Thyroid gland (tissue), 4 donors: ENCODE measurements around the gene PRKG2. TPM values are rescaled to one million over a fixed set of nuclear protein-coding genes. Genes with fewer than 3 reads are reported as not detected.

Source experiments
- DNase-seq, 2 donors: peaks; one replicate each; pipeline ENCODE4 v3.0.0-alpha.2; 2019
- H3K27ac ChIP-seq, 3 donors: fragments of 200-600 bp; sonication (generic); 1 replicate in 2 of 3; 2 replicates in 1 of 3; pipeline ENCODE4 v1.5.1; 2016 to 2019; ENCODE audit warnings: mild to moderate bottlenecking in 1 of 3, moderate library complexity in 1 of 3
- H3K27me3 ChIP-seq: fragments of 200-600 bp; sonication (generic); one replicate; pipeline ENCODE4 v1.5.1; 2019
- H3K36me3 ChIP-seq, 2 donors: fragments of 200-600 bp; sonication (generic); one replicate each; pipeline ENCODE4 v1.5.1; 2016 to 2019
- H3K4me1 ChIP-seq, 2 donors: fragments of 200-600 bp; sonication (generic); one replicate each; pipeline ENCODE4 v1.5.1; 2017 to 2019
- H3K4me3 ChIP-seq, 3 donors: fragments of 200-600 bp; sonication (generic); replicated peaks in 1 of 3; 1 replicate in 2 of 3; 2 replicates in 1 of 3; pipeline ENCODE4 v1.5.1; 2016; ENCODE audit warnings: mild to moderate bottlenecking in 1 of 3
- H3K9me3 ChIP-seq: fragments of 200-600 bp; sonication (generic); one replicate; pipeline ENCODE4 v1.5.1; 2017
- POLR2A ChIP-seq, 2 donors: fragments of 450-650 bp; IDR thresholded peaks; one replicate each; pipeline ENCODE4 v1.6.1; 2017; ENCODE audit warnings: antibody characterized with exemption in 2 of 2, mild to moderate bottlenecking in 2 of 2, moderate library complexity in 1 of 2
- WGBS, 2 donors: methylation state at CpG; one replicate each; pipeline ENCODE4 v1.1.5; 2017; 5-methylcytosine and 5-hydroxymethylcytosine counted together
- intact Hi-C: fragments of 100-400 bp; cut with DNase I; formaldehyde crosslinking; loops from one replicate; pipeline ENCODE4 v1.15.1; 2023
- total RNA-seq, 4 donors: library from RNA; depleted of rRNA; stranded (reverse); fragments of >200 nt; gene quantifications; one replicate each; pipeline ENCODE4 v1.2.3, GENCODE V29; 2016
- TF ChIP-seq, protein P1 (sequence below), 6 experiments: fragments of 200-600 bp in 3 of 6; fragments of 450-650 bp in 3 of 6; sonication (generic) in 3 of 6; IDR thresholded peaks; one replicate each; pipeline ENCODE4 v1.5.1; 2016 to 2019; ENCODE audit warnings: antibody characterized with exemption in 6 of 6, mild to moderate bottlenecking in 2 of 6, inconsistent platforms in 1 of 6, moderate library complexity in 1 of 6

The PRKG2 gene
- total RNA-seq, 4 donors from 2014 or later: 0.21 to 1.2 (median 0.54) TPM; not detected in 1

DNA sequence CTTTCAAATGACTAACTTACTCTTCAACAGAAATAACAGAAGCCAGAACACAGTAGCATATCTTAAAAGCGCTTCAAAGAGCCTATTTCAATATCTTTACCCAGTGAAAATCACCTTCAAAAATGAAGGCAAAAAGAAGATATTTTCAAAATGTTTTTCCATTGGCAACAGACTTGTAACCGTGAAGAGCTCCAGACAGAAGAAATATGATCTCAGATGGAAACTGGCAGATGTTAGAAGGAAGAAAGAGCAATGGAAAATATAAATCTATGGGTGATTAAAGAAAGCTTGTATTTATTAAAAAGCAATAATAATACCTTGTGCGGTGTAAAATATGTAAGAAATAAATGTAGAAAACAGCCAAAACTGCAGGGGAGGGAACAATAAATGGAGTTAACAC lies 35.7 kb downstream of the PRKG2 start:
- DNase-seq: no peak
- H3K9me3 ChIP-seq: no peaks in the 10 kb centered on the region
- H3K4me3 ChIP-seq: no peak overlapping the region
- no peak for TF ChIP-seq POLR2A (IDR thresholded peaks at IDR 0.05)
- TF ChIP-seq, protein P1, sequence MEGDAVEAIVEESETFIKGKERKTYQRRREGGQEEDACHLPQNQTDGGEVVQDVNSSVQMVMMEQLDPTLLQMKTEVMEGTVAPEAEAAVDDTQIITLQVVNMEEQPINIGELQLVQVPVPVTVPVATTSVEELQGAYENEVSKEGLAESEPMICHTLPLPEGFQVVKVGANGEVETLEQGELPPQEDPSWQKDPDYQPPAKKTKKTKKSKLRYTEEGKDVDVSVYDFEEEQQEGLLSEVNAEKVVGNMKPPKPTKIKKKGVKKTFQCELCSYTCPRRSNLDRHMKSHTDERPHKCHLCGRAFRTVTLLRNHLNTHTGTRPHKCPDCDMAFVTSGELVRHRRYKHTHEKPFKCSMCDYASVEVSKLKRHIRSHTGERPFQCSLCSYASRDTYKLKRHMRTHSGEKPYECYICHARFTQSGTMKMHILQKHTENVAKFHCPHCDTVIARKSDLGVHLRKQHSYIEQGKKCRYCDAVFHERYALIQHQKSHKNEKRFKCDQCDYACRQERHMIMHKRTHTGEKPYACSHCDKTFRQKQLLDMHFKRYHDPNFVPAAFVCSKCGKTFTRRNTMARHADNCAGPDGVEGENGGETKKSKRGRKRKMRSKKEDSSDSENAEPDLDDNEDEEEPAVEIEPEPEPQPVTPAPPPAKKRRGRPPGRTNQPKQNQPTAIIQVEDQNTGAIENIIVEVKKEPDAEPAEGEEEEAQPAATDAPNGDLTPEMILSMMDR (IDR thresholded peaks at IDR 0.05): no peak
- 80 to 83% methylated on average over 3 of the region's 3 CpGs for WGBS, 2 donors
- H3K27ac ChIP-seq: no peak overlapping the region
- no peaks in the 10 kb centered on the region for H3K27me3 ChIP-seq
- H3K4me1 ChIP-seq: no peaks in the 10 kb centered on the region
- intact Hi-C loops: no loop called here
- H3K36me3 ChIP-seq: no peaks in the 10 kb centered on the region

GRCh38 chr4:81173213-81173612 lies 41.8 kb downstream of the PRKG2 start:
- DNase-seq: no peak
- Histone ChIP-seq H3K4me3 (no peak overlapping the region), H3K9me3 (no peaks in the 10 kb centered on the region), H3K27me3 (no peaks in the 10 kb centered on the region), H3K27ac (no peak overlapping the region), H3K4me1 (no peaks in the 10 kb centered on the region), H3K36me3 (no peaks in the 10 kb centered on the region)
- no peak for TF ChIP-seq POLR2A (IDR thresholded peaks at IDR 0.05)
- TF ChIP-seq, protein P1 (IDR thresholded peaks at IDR 0.05): no peak
- 64 to 71% methylated on average over 1 of the region's 1 CpG for WGBS, 2 donors
- intact Hi-C loops: no loop called here

GRCh38 chr4:81166458-81167160 lies 48.4 kb downstream of the PRKG2 start:
- TF ChIP-seq, protein P1 (IDR thresholded peaks at IDR 0.05): no peak
- no peak for TF ChIP-seq POLR2A (IDR thresholded peaks at IDR 0.05)
- Histone ChIP-seq H3K4me1 (no peaks in the 10 kb centered on the region), H3K27ac (no peak overlapping the region), H3K4me3 (no peak overlapping the region), H3K36me3 (no peaks in the 10 kb centered on the region), H3K27me3 (no peaks in the 10 kb centered on the region), H3K9me3 (no peaks in the 10 kb centered on the region)
- WGBS, 2 donors: 52 to 55% methylated on average over 5 of the region's 5 CpGs
- intact Hi-C loops: no loop called here
- no peak for DNase-seq

GRCh38 chr4:81165861-81166430 lies 49.1 kb downstream of the PRKG2 start:
- no peak overlapping the region for H3K4me3 ChIP-seq
- no peaks in the 10 kb centered on the region for H3K9me3 ChIP-seq
- no peak overlapping the region for H3K27ac ChIP-seq
- H3K4me1 ChIP-seq: no peaks in the 10 kb centered on the region
- no peak for TF ChIP-seq POLR2A (IDR thresholded peaks at IDR 0.05)
- TF ChIP-seq, protein P1 (IDR thresholded peaks at IDR 0.05): no peak
- no peaks in the 10 kb centered on the region for H3K27me3 ChIP-seq
- WGBS, 2 donors: 33 to 56% methylated on average over 1 of the region's 1 CpG
- H3K36me3 ChIP-seq: no peaks in the 10 kb centered on the region
- intact Hi-C loops: no loop called here
- DNase-seq: no peak

- intact Hi-C loops: no loop called here
Observed at GRCh38 chr4:81164623-81165416, 50.2 kb downstream of the PRKG2 start.

More at GRCh38 chr4:81164623-81165416, 50.2 kb downstream of the PRKG2 start:
- Histone ChIP-seq H3K36me3 (no peaks in the 10 kb centered on the region), H3K4me3 (no peak overlapping the region), H3K9me3 (no peaks in the 10 kb centered on the region), H3K27ac (no peak overlapping the region), H3K4me1 (no peaks in the 10 kb centered on the region), H3K27me3 (no peaks in the 10 kb centered on the region)
- DNase-seq: no peak
- WGBS, 2 donors: 75 to 78% methylated on average over 7 of the region's 7 CpGs
- TF ChIP-seq, protein P1 (IDR thresholded peaks at IDR 0.05): no peak
- TF ChIP-seq POLR2A (IDR thresholded peaks at IDR 0.05): no peak
